Liver (tissue), 3 donors: Measurements from ENCODE around the gene ALK.

Source experiments
- GABPA ChIP-seq, 2 donors: IDR thresholded peaks in 1 of 2; conservative IDR thresholded peaks in 1 of 2; 2 replicates each; pipeline ENCODE4 v1.6.1; 2016; ENCODE audit warnings: antibody characterized with exemption in 2 of 2, mild to moderate bottlenecking in 1 of 2, moderate library complexity in 1 of 2
- JUND ChIP-seq, 2 donors: IDR thresholded peaks; 2 replicates each; pipeline ENCODE4 v1.6.1; 2016; ENCODE audit warnings: antibody characterized with exemption in 2 of 2
- NR2F2 ChIP-seq: IDR thresholded peaks from 2 replicates; pipeline ENCODE4 v1.6.1; 2016; ENCODE audit warnings: antibody characterized with exemption
- RXRA ChIP-seq, 2 donors: IDR thresholded peaks; 2 replicates each; pipeline ENCODE4 v1.6.1; 2017 to 2018; ENCODE audit warnings: antibody characterized with exemption in 2 of 2, mild to moderate bottlenecking in 1 of 2
- SP1 ChIP-seq: IDR thresholded peaks from 2 replicates; pipeline ENCODE4 v1.6.1; 2018; ENCODE audit warnings: antibody characterized with exemption, mild to moderate bottlenecking
- TAF1 ChIP-seq: conservative IDR thresholded peaks from 2 replicates; pipeline ENCODE4 v1.6.1; 2016; ENCODE audit warnings: antibody characterized with exemption, mild to moderate bottlenecking
- YY1 ChIP-seq: IDR thresholded peaks from 2 replicates; pipeline ENCODE4 v1.6.1; 2016; ENCODE audit warnings: antibody characterized with exemption, mild to moderate bottlenecking
- TF ChIP-seq, protein P1 (sequence below): fragments of 150-350 bp; IDR thresholded peaks from 2 replicates; pipeline ENCODE4 v1.5.1; 2017; ENCODE audit warnings: improper control_type of control experiment, low read depth, low read length; ENCODE audit not compliant: missing input control
- TF ChIP-seq, protein P2 (sequence below): IDR thresholded peaks from 2 replicates; pipeline ENCODE4 v1.6.1; 2016; ENCODE audit warnings: antibody characterized with exemption, mild to moderate bottlenecking
- donor health status: healthy.
- donor health status: healthy.

DNA sequence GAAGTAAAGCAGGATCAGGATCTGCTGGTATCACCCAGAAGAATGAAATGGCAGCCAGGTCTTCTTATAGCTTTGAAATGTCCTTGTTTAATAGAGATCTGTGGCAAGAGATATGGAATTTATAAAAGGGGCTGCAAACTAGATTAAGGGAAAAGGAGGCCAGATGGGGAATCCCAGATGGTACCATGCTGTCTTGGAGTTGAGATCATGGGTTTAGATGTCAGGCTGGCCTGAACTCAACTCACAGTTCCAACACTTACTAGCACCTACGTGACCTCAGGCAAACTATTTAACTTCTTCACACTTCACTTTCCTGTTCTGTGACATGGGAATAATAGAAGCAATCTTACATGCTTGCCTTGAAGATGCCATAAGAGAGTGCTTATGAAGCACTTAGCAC lies 188.2 kb downstream of the ALK start:
- TF ChIP-seq, protein P1, sequence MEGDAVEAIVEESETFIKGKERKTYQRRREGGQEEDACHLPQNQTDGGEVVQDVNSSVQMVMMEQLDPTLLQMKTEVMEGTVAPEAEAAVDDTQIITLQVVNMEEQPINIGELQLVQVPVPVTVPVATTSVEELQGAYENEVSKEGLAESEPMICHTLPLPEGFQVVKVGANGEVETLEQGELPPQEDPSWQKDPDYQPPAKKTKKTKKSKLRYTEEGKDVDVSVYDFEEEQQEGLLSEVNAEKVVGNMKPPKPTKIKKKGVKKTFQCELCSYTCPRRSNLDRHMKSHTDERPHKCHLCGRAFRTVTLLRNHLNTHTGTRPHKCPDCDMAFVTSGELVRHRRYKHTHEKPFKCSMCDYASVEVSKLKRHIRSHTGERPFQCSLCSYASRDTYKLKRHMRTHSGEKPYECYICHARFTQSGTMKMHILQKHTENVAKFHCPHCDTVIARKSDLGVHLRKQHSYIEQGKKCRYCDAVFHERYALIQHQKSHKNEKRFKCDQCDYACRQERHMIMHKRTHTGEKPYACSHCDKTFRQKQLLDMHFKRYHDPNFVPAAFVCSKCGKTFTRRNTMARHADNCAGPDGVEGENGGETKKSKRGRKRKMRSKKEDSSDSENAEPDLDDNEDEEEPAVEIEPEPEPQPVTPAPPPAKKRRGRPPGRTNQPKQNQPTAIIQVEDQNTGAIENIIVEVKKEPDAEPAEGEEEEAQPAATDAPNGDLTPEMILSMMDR: no peak
- TF ChIP-seq SP1 (no peak), TAF1 (no peak), RXRA (IDR thresholded peaks at IDR 0.05) (no peak), YY1 (no peak), GABPA (IDR thresholded peaks at IDR 0.05 in 1 of 2, conservative IDR thresholded peaks at IDR 0.05 in 1 of 2) (no peak), JUND (IDR thresholded peaks at IDR 0.05) (no peak), NR2F2 (no peak)
- TF ChIP-seq, protein P2, sequence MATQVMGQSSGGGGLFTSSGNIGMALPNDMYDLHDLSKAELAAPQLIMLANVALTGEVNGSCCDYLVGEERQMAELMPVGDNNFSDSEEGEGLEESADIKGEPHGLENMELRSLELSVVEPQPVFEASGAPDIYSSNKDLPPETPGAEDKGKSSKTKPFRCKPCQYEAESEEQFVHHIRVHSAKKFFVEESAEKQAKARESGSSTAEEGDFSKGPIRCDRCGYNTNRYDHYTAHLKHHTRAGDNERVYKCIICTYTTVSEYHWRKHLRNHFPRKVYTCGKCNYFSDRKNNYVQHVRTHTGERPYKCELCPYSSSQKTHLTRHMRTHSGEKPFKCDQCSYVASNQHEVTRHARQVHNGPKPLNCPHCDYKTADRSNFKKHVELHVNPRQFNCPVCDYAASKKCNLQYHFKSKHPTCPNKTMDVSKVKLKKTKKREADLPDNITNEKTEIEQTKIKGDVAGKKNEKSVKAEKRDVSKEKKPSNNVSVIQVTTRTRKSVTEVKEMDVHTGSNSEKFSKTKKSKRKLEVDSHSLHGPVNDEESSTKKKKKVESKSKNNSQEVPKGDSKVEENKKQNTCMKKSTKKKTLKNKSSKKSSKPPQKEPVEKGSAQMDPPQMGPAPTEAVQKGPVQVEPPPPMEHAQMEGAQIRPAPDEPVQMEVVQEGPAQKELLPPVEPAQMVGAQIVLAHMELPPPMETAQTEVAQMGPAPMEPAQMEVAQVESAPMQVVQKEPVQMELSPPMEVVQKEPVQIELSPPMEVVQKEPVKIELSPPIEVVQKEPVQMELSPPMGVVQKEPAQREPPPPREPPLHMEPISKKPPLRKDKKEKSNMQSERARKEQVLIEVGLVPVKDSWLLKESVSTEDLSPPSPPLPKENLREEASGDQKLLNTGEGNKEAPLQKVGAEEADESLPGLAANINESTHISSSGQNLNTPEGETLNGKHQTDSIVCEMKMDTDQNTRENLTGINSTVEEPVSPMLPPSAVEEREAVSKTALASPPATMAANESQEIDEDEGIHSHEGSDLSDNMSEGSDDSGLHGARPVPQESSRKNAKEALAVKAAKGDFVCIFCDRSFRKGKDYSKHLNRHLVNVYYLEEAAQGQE: no peak
